Caco-2 (cell line): ENCODE results near the gene PPP6R2. TPM values are rescaled to one million over a fixed set of nuclear protein-coding genes. Genes with fewer than 3 reads are reported as not detected.
A peak's percentile ranks its signal among the peaks of the same experiment; 100 is the strongest.

Experiments
- BruUV-seq: library from RNA; stranded (reverse); fragments of 400-500 nt; replicated peaks from 2 replicates; lab custom pipeline; 2021; lab: Mats Ljungman, UMichigan
- CTCF ChIA-PET: fragments of 300-600 bp; sonication (Branson Sonifier 250); formaldehyde crosslinking; loops from one replicate; lab custom pipeline; 2022; ENCODE audit warnings: antibody characterized with exemption; lab: Charles Lee
- POLR2A ChIA-PET: fragments of 300-600 bp; sonication (Branson Sonifier 250); formaldehyde crosslinking; loops from one replicate; lab custom pipeline; 2022; ENCODE audit warnings: antibody characterized with exemption; lab: Charles Lee
- DNase-seq, 2 experiments: peaks; one replicate each; pipeline versions ENCODE4 v3.0.0 to v3.0.0-alpha.2; 2020 to 2022
- H3K27me3 ChIP-seq: replicated peaks from 2 replicates; pipeline ENCODE4 v1.6.0; 2011; ENCODE audit warnings: low read length; ENCODE audit not compliant: control insufficient read depth, insufficient read depth
- H3K36me3 ChIP-seq: 2 replicates; pipeline ENCODE4 v1.5.1; 2011; ENCODE audit warnings: low read length; ENCODE audit not compliant: control insufficient read depth, insufficient read depth
- H3K4me1 ChIP-seq: fragments of 250-450 bp; sonication (Bioruptor Pico); 2 replicates; pipeline ENCODE4 v1.5.1; 2020; ENCODE audit warnings: mild to moderate bottlenecking
- H3K4me3 ChIP-seq: 2 replicates; pipeline ENCODE4 v1.5.1; 2011; ENCODE audit warnings: low read depth, mild to moderate bottlenecking, control low read depth, low read length
- H3K9me3 ChIP-seq: fragments of 250-450 bp; sonication (Bioruptor Pico); 2 replicates; pipeline ENCODE4 v1.5.1; 2020; ENCODE audit warnings: mild to moderate bottlenecking, moderate library complexity
- H3K27ac Mint-ChIP-seq: one replicate; pipeline ENCODE4 v1.8.0; 2022; ENCODE audit warnings: mixed read lengths; ENCODE audit not compliant: unreplicated experiment
- H3K27me3 Mint-ChIP-seq: one replicate; pipeline ENCODE4 v1.8.0; 2022; ENCODE audit warnings: mixed read lengths; ENCODE audit not compliant: insufficient read depth, unreplicated experiment
- H3K36me3 Mint-ChIP-seq: one replicate; pipeline ENCODE4 v1.8.0; 2022; ENCODE audit warnings: mild to moderate bottlenecking, mixed read lengths; ENCODE audit not compliant: insufficient read depth, unreplicated experiment
- H3K4me1 Mint-ChIP-seq: one replicate; pipeline ENCODE4 v1.8.0; 2022; ENCODE audit warnings: low read depth, mixed read lengths; ENCODE audit not compliant: unreplicated experiment
- H3K4me3 Mint-ChIP-seq: one replicate; pipeline ENCODE4 v1.8.0; 2022; ENCODE audit warnings: mild to moderate bottlenecking, moderate library complexity, mixed read lengths; ENCODE audit not compliant: unreplicated experiment
- H3K9me3 Mint-ChIP-seq: one replicate; pipeline ENCODE4 v1.8.0; 2022; ENCODE audit warnings: mixed read lengths; ENCODE audit not compliant: unreplicated experiment
- intact Hi-C: fragments of 100-400 bp; cut with micrococcal nuclease; formaldehyde crosslinking; loops from one replicate; pipeline ENCODE4 v1.10.0; 2022; ENCODE audit not compliant: unreplicated experiment
- total RNA-seq: library from RNA; stranded (reverse); gene quantifications from 2 replicates; pipeline ENCODE4 v1.2.3, GENCODE V29; 2022
- TF ChIP-seq, protein P1 (sequence below), 2 experiments: fragments of 200-600 bp in 1 of 2; IDR thresholded peaks; 1 replicate in 1 of 2; 2 replicates in 1 of 2; pipeline versions ENCODE4 v1.5.1 to v1.8.0; 2011 to 2022; ENCODE audit warnings: antibody characterized with exemption in 1 of 2, control low read depth in 1 of 2, inconsistent platforms in 1 of 2, low read depth in 1 of 2, low read length in 1 of 2, mild to moderate bottlenecking in 1 of 2, moderate library complexity in 1 of 2; ENCODE audit not compliant: insufficient read depth in 1 of 2, severe bottlenecking in 1 of 2, unreplicated experiment in 1 of 2

The PPP6R2 gene
- total RNA-seq, 1 experiment from 2014 or later: 60.7 TPM

GRCh38 chr22:50316114-50317065, 26.7 kb upstream of the PPP6R2 start:
- no peaks in the 10 kb centered on the region for H3K4me1 Mint-ChIP-seq
- Histone ChIP-seq H3K36me3 (no peaks in the 10 kb centered on the region), H3K9me3 (no peaks in the 10 kb centered on the region), H3K4me1 (no peaks in the 10 kb centered on the region), H3K27me3 (no peaks in the 10 kb centered on the region), H3K4me3 (no peak overlapping the region)
- CTCF ChIA-PET: interaction anchor here (1.4 kb wide), 1 partner anchor 17 kb away, joined by 3 read pairs; no protein-coding TSS in a partner anchor
- no peaks in the 10 kb centered on the region for H3K9me3 Mint-ChIP-seq
- POLR2A ChIA-PET: no interaction called here
- TF ChIP-seq, protein P1, sequence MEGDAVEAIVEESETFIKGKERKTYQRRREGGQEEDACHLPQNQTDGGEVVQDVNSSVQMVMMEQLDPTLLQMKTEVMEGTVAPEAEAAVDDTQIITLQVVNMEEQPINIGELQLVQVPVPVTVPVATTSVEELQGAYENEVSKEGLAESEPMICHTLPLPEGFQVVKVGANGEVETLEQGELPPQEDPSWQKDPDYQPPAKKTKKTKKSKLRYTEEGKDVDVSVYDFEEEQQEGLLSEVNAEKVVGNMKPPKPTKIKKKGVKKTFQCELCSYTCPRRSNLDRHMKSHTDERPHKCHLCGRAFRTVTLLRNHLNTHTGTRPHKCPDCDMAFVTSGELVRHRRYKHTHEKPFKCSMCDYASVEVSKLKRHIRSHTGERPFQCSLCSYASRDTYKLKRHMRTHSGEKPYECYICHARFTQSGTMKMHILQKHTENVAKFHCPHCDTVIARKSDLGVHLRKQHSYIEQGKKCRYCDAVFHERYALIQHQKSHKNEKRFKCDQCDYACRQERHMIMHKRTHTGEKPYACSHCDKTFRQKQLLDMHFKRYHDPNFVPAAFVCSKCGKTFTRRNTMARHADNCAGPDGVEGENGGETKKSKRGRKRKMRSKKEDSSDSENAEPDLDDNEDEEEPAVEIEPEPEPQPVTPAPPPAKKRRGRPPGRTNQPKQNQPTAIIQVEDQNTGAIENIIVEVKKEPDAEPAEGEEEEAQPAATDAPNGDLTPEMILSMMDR (IDR thresholded peaks at IDR 0.05; ENCODE audit: insufficient read depth in 1 of 2, low read depth in 1 of 2, low read length in 1 of 2, severe bottlenecking in 1 of 2, unreplicated experiment in 1 of 2): no peak
- intact Hi-C loops: no loop called here
- DNase-seq: no peak
- H3K27ac Mint-ChIP-seq: no peak overlapping the region
- no peaks in the 10 kb centered on the region for H3K36me3 Mint-ChIP-seq
- no peaks in the 10 kb centered on the region for H3K27me3 Mint-ChIP-seq
- BruUV-seq: no TSS peak
- no peak overlapping the region for H3K4me3 Mint-ChIP-seq

GRCh38 chr22:50317178-50317577, 25.9 kb upstream of the PPP6R2 start:
- no peaks in the 10 kb centered on the region for H3K27me3 Mint-ChIP-seq
- TF ChIP-seq, protein P1 (IDR thresholded peaks at IDR 0.05; ENCODE audit: insufficient read depth in 1 of 2, low read depth in 1 of 2, low read length in 1 of 2, severe bottlenecking in 1 of 2, unreplicated experiment in 1 of 2): no peak
- H3K4me1 Mint-ChIP-seq: no peaks in the 10 kb centered on the region
- no peak overlapping the region for H3K27ac Mint-ChIP-seq
- Histone ChIP-seq H3K36me3 (no peaks in the 10 kb centered on the region), H3K4me3 (no peak overlapping the region), H3K27me3 (no peaks in the 10 kb centered on the region), H3K4me1 (no peaks in the 10 kb centered on the region), H3K9me3 (no peaks in the 10 kb centered on the region)
- ChIA-PET CTCF (no interaction called here), POLR2A (no interaction called here)
- intact Hi-C loops: no loop called here
- H3K36me3 Mint-ChIP-seq: no peaks in the 10 kb centered on the region
- DNase-seq: peak in 1 of 2 experiments; percentile 53
- no TSS peak for BruUV-seq
- H3K9me3 Mint-ChIP-seq: no peaks in the 10 kb centered on the region
- no peak overlapping the region for H3K4me3 Mint-ChIP-seq

DNA sequence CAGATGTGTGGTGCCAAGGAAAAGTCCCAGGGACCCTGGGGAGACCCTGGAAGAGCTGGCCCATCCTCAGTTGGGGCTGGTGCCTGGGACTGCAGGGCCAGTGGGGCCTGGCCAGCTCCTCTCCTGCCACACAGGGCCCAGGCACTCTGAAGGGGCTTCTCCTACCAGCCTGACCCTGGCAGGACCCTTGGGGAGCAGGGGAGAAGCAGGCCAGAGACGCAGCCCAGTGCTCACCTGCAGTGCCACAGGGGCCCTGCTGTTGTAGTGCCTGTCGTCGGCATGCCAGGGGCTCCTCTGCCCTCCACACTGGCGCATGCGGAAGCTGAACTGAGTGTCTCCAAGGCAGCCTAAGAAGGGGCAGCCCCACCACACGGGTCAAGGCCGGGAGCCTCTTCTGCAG, 25.5 kb upstream of the PPP6R2 start:
- ChIA-PET POLR2A (no interaction called here), CTCF (interaction anchor here (1.0 kb wide), 1 partner anchor 17 kb away, joined by 3 read pairs; no protein-coding TSS in a partner anchor)
- Histone ChIP-seq H3K27me3 (no peaks in the 10 kb centered on the region), H3K4me3 (no peak overlapping the region), H3K4me1 (no peaks in the 10 kb centered on the region), H3K9me3 (no peaks in the 10 kb centered on the region), H3K36me3 (no peaks in the 10 kb centered on the region)
- no peaks in the 10 kb centered on the region for H3K27me3 Mint-ChIP-seq
- TF ChIP-seq, protein P1 (IDR thresholded peaks at IDR 0.05; ENCODE audit: insufficient read depth in 1 of 2, low read depth in 1 of 2, low read length in 1 of 2, severe bottlenecking in 1 of 2, unreplicated experiment in 1 of 2): no peak
- H3K4me1 Mint-ChIP-seq: no peaks in the 10 kb centered on the region
- H3K36me3 Mint-ChIP-seq: no peaks in the 10 kb centered on the region
- H3K4me3 Mint-ChIP-seq: no peak overlapping the region
- no peak overlapping the region for H3K27ac Mint-ChIP-seq
- no TSS peak for BruUV-seq
- H3K9me3 Mint-ChIP-seq: no peaks in the 10 kb centered on the region
- intact Hi-C loops: no loop called here
- no peak for DNase-seq
